GM23338 (cell line): Measurements from ENCODE around the gene SPDYE1. TPM values are rescaled to one million over a fixed set of nuclear protein-coding genes. Genes with fewer than 3 reads are reported as not detected.

Experiments
- ATAC-seq: fragments of 200-7000 bp; cut with Tn5 transposase; 3 replicates; pipeline ENCODE4 v1.9.1; 2020
- DNase-seq: peaks from one replicate; pipeline ENCODE4 v3.0.0-alpha.2; 2015; ENCODE audit warnings: low spot score
- H2AFZ ChIP-seq: fragments of 200-600 bp; sonication (generic); 2 replicates; pipeline ENCODE4 v1.8.0; 2016; ENCODE audit warnings: antibody characterized with exemption, mild to moderate bottlenecking, moderate library complexity
- H3F3A ChIP-seq: fragments of 200-600 bp; sonication (generic); replicated peaks from 2 replicates; pipeline ENCODE4 v1.8.0; 2017; ENCODE audit warnings: antibody characterized with exemption, mixed run types, low read depth
- H3K27ac ChIP-seq: fragments of 200-600 bp; sonication (generic); 2 replicates; pipeline ENCODE4 v1.6.1; 2016; ENCODE audit warnings: low read depth
- H3K27me3 ChIP-seq: fragments of 200-600 bp; sonication (generic); 2 replicates; pipeline ENCODE4 v1.8.0; 2016; ENCODE audit warnings: mild to moderate bottlenecking, mixed run types, moderate library complexity; ENCODE audit not compliant: insufficient read depth
- H3K36me3 ChIP-seq: fragments of 200-600 bp; sonication (generic); 2 replicates; pipeline ENCODE4 v1.8.0; 2016; ENCODE audit warnings: mild to moderate bottlenecking; ENCODE audit not compliant: insufficient read depth
- H3K4me1 ChIP-seq: fragments of 200-600 bp; sonication (generic); 2 replicates; pipeline ENCODE4 v1.8.0; 2016; ENCODE audit warnings: mild to moderate bottlenecking, moderate library complexity; ENCODE audit not compliant: insufficient read depth
- H3K4me2 ChIP-seq: fragments of 200-600 bp; sonication (generic); 2 replicates; pipeline ENCODE4 v1.7.1; 2017; ENCODE audit warnings: mixed run types
- H3K4me3 ChIP-seq: fragments of 200-600 bp; sonication (generic); 2 replicates; pipeline ENCODE4 v1.6.1; 2016; ENCODE audit warnings: mixed run types
- H3K79me2 ChIP-seq: fragments of 200-600 bp; sonication (generic); replicated peaks from 2 replicates; pipeline ENCODE4 v1.8.0; 2017; ENCODE audit warnings: mild to moderate bottlenecking; ENCODE audit not compliant: insufficient read depth
- H3K9me2 ChIP-seq: fragments of 200-600 bp; sonication (generic); 2 replicates; pipeline ENCODE4 v1.8.0; 2017; ENCODE audit not compliant: insufficient read depth
- H4K20me1 ChIP-seq: fragments of 200-600 bp; sonication (generic); replicated peaks from 2 replicates; pipeline ENCODE4 v1.8.0; 2017; ENCODE audit warnings: mild to moderate bottlenecking; ENCODE audit not compliant: insufficient read depth
- H3K27ac Mint-ChIP-seq: 2 replicates; pipeline ENCODE4 v1.8.0; 2020; ENCODE audit warnings: inconsistent platforms, mild to moderate bottlenecking, moderate library complexity, mixed read lengths
- H3K27me3 Mint-ChIP-seq: 3 replicates; pipeline ENCODE4 v1.8.0; 2022; ENCODE audit warnings: low read depth, mild to moderate bottlenecking, moderate library complexity, mixed read lengths, inconsistent platforms; ENCODE audit not compliant: insufficient read depth, poor library complexity
- H3K36me3 Mint-ChIP-seq: 3 replicates; pipeline ENCODE4 v1.8.0; 2021; ENCODE audit warnings: low read depth, mild to moderate bottlenecking, inconsistent platforms, moderate library complexity, mixed read lengths
- H3K4me1 Mint-ChIP-seq: 3 replicates; pipeline ENCODE4 v1.8.0; 2020; ENCODE audit warnings: mild to moderate bottlenecking, inconsistent platforms, mixed read lengths
- H3K4me3 Mint-ChIP-seq: 3 replicates; pipeline ENCODE4 v1.8.0; 2021; ENCODE audit warnings: moderate library complexity, mild to moderate bottlenecking, inconsistent platforms, mixed read lengths
- H3K9me3 Mint-ChIP-seq: 3 replicates; pipeline ENCODE4 v1.8.0; 2020; ENCODE audit warnings: moderate library complexity, mild to moderate bottlenecking, inconsistent platforms, mixed read lengths
- EZH2phosphoT487 ChIP-seq: fragments of 200-600 bp; sonication (generic); IDR thresholded peaks from one replicate; pipeline ENCODE4 v1.8.1; 2018; ENCODE audit warnings: antibody characterized with exemption; ENCODE audit not compliant: unreplicated experiment
- JUNB ChIP-seq: IDR thresholded peaks from one replicate; pipeline ENCODE4 v1.6.1; 2016; ENCODE audit warnings: antibody characterized with exemption; ENCODE audit not compliant: unreplicated experiment
- REST ChIP-seq: IDR thresholded peaks from one replicate; pipeline ENCODE4 v1.6.1; 2018; ENCODE audit warnings: antibody characterized with exemption; ENCODE audit not compliant: unreplicated experiment
- STAT1 ChIP-seq: IDR thresholded peaks from one replicate; pipeline ENCODE4 v1.6.1; 2016; ENCODE audit warnings: antibody characterized with exemption; ENCODE audit not compliant: unreplicated experiment
- ZNF462 ChIP-seq: fragments of 250-450 bp; sonication (Bioruptor Pico); IDR thresholded peaks from 2 replicates; pipeline ENCODE4 v1.5.0; 2020; ENCODE audit warnings: mild to moderate bottlenecking, moderate library complexity
- polyA plus RNA-seq: library from polyadenylated mRNA; unstranded; fragments of >200 nt; fragmentation: Nextera tagmentation; extraction: Ambion mirVana; gene quantifications from 2 replicates; pipeline ENCODE4 v1.2.1, GENCODE V29; 2016
- total RNA-seq: library from RNA; depleted of rRNA; stranded (reverse); fragments of >200 nt; shearing (Covaris generic); gene quantifications from 2 replicates; pipeline ENCODE4 v1.2.3, GENCODE V29; 2014

The SPDYE1 gene
- total and polyA plus RNA-seq, 2 experiments from 2014 or later: 1.6 TPM; not detected in 1

- no peak overlapping the region for H3K4me2 ChIP-seq
- H2AFZ ChIP-seq: no peak overlapping the region
- H3F3A ChIP-seq: no peaks in the 10 kb centered on the region
- no peaks in the 10 kb centered on the region for H3K9me2 ChIP-seq
- H3K27ac ChIP-seq: no peak overlapping the region
- ATAC-seq (no peak), DNase-seq (no peak)
- H3K36me3 Mint-ChIP-seq: peaks cover 35% of the 10 kb centered on the region
- H3K4me3 ChIP-seq: no peak overlapping the region
- TF ChIP-seq EZH2phosphoT487 (no peak), ZNF462 (CRISPR knock-in tag) (no peak), JUNB (no peak)
- peaks cover 5% of the 10 kb centered on the region for H4K20me1 ChIP-seq
- H3K27me3 Mint-ChIP-seq: peaks cover 2% of the 10 kb centered on the region
- no peak overlapping the region for H3K4me3 Mint-ChIP-seq
- H3K27me3 ChIP-seq: no peaks in the 10 kb centered on the region
- peaks cover 16% of the 10 kb centered on the region for H3K79me2 ChIP-seq
- no peaks in the 10 kb centered on the region for H3K36me3 ChIP-seq
- no peak overlapping the region for H3K27ac Mint-ChIP-seq
- no peaks in the 10 kb centered on the region; the same call in 2 of the 3 replicates for H3K4me1 Mint-ChIP-seq
- no peaks in the 10 kb centered on the region for H3K9me3 Mint-ChIP-seq
- H3K4me1 ChIP-seq: no peaks in the 10 kb centered on the region
Observed at GRCh38 chr7:44051611-44052220, 54.0 kb downstream of the SPDYE1 start.

- H2AFZ ChIP-seq: no peak overlapping the region
- H3K4me3 ChIP-seq: no peak overlapping the region
- H3K9me2 ChIP-seq: no peaks in the 10 kb centered on the region
- H3K4me1 ChIP-seq: no peaks in the 10 kb centered on the region
- Mint-ChIP-seq H3K27me3 (no peaks in the 10 kb centered on the region), H3K36me3 (peaks cover 42% of the 10 kb centered on the region), H3K4me1 (no peaks in the 10 kb centered on the region; the same call in 2 of the 3 replicates), H3K4me3 (no peak overlapping the region), H3K9me3 (no peaks in the 10 kb centered on the region), H3K27ac (no peak overlapping the region)
- H3F3A ChIP-seq: no peaks in the 10 kb centered on the region
- H3K36me3 ChIP-seq: no peaks in the 10 kb centered on the region
- DNase-seq (no peak), ATAC-seq (peak; percentile 30)
- peaks cover 5% of the 10 kb centered on the region for H4K20me1 ChIP-seq
- H3K27ac ChIP-seq: no peak overlapping the region
- no peak for TF ChIP-seq STAT1
- peak; percentile 55 for TF ChIP-seq REST
- peaks cover 8% of the 10 kb centered on the region; the same call in 1 of the 2 replicates for H3K79me2 ChIP-seq
- no peaks in the 10 kb centered on the region for H3K27me3 ChIP-seq
- H3K4me2 ChIP-seq: no peak overlapping the region
Observed at GRCh38 chr7:44052771-44053365, 55.2 kb downstream of the SPDYE1 start.
